GM12878 (cell line): ENCODE data around the gene LCP1. TPM values are rescaled to one million over a fixed set of nuclear protein-coding genes. Genes with fewer than 3 reads are reported as not detected.

Source experiments
- ATAC-seq: fragments of 200-7000 bp; cut with Tn5 transposase; 3 replicates; pipeline ENCODE4 v1.9.1; 2020; ENCODE audit warnings: mild to moderate bottlenecking, moderate library complexity
- BruUV-seq: library from RNA; stranded (reverse); fragments of 400-500 nt; replicated peaks from 2 replicates; lab custom pipeline; 2021; lab: Mats Ljungman, UMichigan
- CTCF ChIA-PET: fragments of 300-600 bp; sonication (Branson Sonifier 250); formaldehyde crosslinking; extraction: SDS; loops from one replicate; lab custom pipeline; 2021; ENCODE audit warnings: inconsistent platforms; lab: Yijun Ruan, JAX
- POLR2A ChIA-PET: fragments of 350-600 bp; formaldehyde crosslinking; extraction: SDS; loops from one replicate; lab custom pipeline; 2021; ENCODE audit warnings: inconsistent platforms; lab: Charles Lee
- RAD21 ChIA-PET: fragments of 300-600 bp; sonication (Branson Sonifier 250); formaldehyde crosslinking; loops from one replicate; lab custom pipeline; 2023; ENCODE audit warnings: antibody characterized with exemption; ENCODE audit not compliant: unreplicated experiment; lab: Charles Lee
- SMC1A ChIA-PET: fragments of 300-600 bp; sonication (Branson Sonifier 250); formaldehyde crosslinking; loops from one replicate; lab custom pipeline; 2023; ENCODE audit not compliant: unreplicated experiment, uncharacterized antibody; lab: Charles Lee
- DNase-seq: peaks from one replicate; pipeline ENCODE4 v3.0.0-alpha.2; 2011; ENCODE audit warnings: low read depth, low spot score
- FAIRE-seq: peaks from 3 replicates; lab custom pipeline; 2011; peaks lifted over from hg19 to GRCh38; lab: Jason Lieb, UNC
- H2AFZ ChIP-seq: 2 replicates; pipeline ENCODE4 v1.6.0; 2011; ENCODE audit warnings: low read depth, low read length, control low read depth; ENCODE audit not compliant: control insufficient read depth
- H3K27ac ChIP-seq: 2 replicates; pipeline ENCODE4 v1.5.1; 2011; ENCODE audit warnings: control low read depth; ENCODE audit not compliant: control insufficient read depth, insufficient read depth
- H3K27me3 ChIP-seq, 2 experiments: replicated peaks in 1 of 2; 2 replicates each; pipeline versions ENCODE4 v1.6.0 to v1.6.1; 2011; ENCODE audit warnings: low read length in 1 of 2; ENCODE audit not compliant: control insufficient read depth in 2 of 2, insufficient read depth in 2 of 2
- H3K36me3 ChIP-seq, 2 experiments: 2 replicates each; pipeline ENCODE4 v1.5.1; 2011; ENCODE audit warnings: low read length in 1 of 2; ENCODE audit not compliant: control insufficient read depth in 2 of 2, insufficient read depth in 2 of 2
- H3K4me1 ChIP-seq: 2 replicates; pipeline ENCODE4 v1.6.1; 2011; ENCODE audit warnings: mild to moderate bottlenecking, low read length, moderate library complexity, mixed read lengths; ENCODE audit not compliant: control insufficient read depth, insufficient read depth
- H3K4me2 ChIP-seq: 2 replicates; pipeline ENCODE4 v1.6.0; 2011; ENCODE audit warnings: control low read depth; ENCODE audit not compliant: control insufficient read depth, insufficient read depth
- H3K4me3 ChIP-seq: fragments of 200-600 bp; sonication (generic); 2 replicates; pipeline ENCODE4 v1.5.1; 2016
- H3K79me2 ChIP-seq: 2 replicates; pipeline ENCODE4 v1.6.0; 2011; ENCODE audit warnings: low read length; ENCODE audit not compliant: control insufficient read depth, insufficient read depth
- H3K9ac ChIP-seq: 2 replicates; pipeline ENCODE4 v1.8.0; 2011; ENCODE audit warnings: low read length, control low read depth, mixed read lengths; ENCODE audit not compliant: control insufficient read depth, insufficient read depth
- H3K9me3 ChIP-seq: replicated peaks from 3 replicates; pipeline ENCODE4 v1.5.1; 2011; ENCODE audit warnings: mild to moderate bottlenecking, low read length; ENCODE audit not compliant: control insufficient read depth, insufficient read depth
- H4K20me1 ChIP-seq: 2 replicates; pipeline ENCODE4 v1.6.0; 2011; ENCODE audit not compliant: control insufficient read depth, insufficient read depth
- BHLHE40 ChIP-seq, 2 experiments: fragments of 450-650 bp in 1 of 2; IDR thresholded peaks; 2 replicates each; pipeline ENCODE4 v1.6.1; 2011 to 2017; ENCODE audit warnings: low read depth in 2 of 2, borderline replicate concordance in 1 of 2, improper control_type of control experiment in 1 of 2, low read length in 1 of 2, mild to moderate bottlenecking in 1 of 2
- EP300 ChIP-seq, 2 experiments: fragments of 150-350 bp in 1 of 2; IDR thresholded peaks; 2 replicates each; pipeline ENCODE4 v1.6.1; 2011 to 2012; ENCODE audit warnings: low read depth in 2 of 2, low read length in 2 of 2, borderline replicate concordance in 1 of 2, improper control_type of control experiment in 1 of 2, inconsistent platforms in 1 of 2; ENCODE audit not compliant: control insufficient read depth in 1 of 2
- MXI1 ChIP-seq: fragments of 150-350 bp; IDR thresholded peaks from 2 replicates; pipeline ENCODE4 v1.6.1; 2011; ENCODE audit warnings: low read depth, mild to moderate bottlenecking, inconsistent platforms, low read length, improper control_type of control experiment
- RELA ChIP-seq: fragments of 450-650 bp; IDR thresholded peaks from 2 replicates; pipeline ENCODE4 v1.8.0; 2014; ENCODE audit warnings: borderline replicate concordance; ENCODE audit not compliant: partially characterized antibody
- SMC3 ChIP-seq: IDR thresholded peaks from 2 replicates; pipeline ENCODE4 v1.6.1; 2011; ENCODE audit warnings: low read length, improper control_type of control experiment, borderline replicate concordance
- SREBF2 ChIP-seq: IDR thresholded peaks from 2 replicates; pipeline ENCODE4 v1.6.1; 2012; ENCODE audit warnings: mild to moderate bottlenecking, low read length
- TCF3 ChIP-seq: IDR thresholded peaks from 2 replicates; pipeline ENCODE4 v1.6.1; 2012; ENCODE audit warnings: low read depth, mild to moderate bottlenecking, low read length, borderline replicate concordance; ENCODE audit not compliant: insufficient read depth
- USF1 ChIP-seq: IDR thresholded peaks from 2 replicates; pipeline ENCODE4 v1.6.1; 2011; ENCODE audit warnings: borderline replicate concordance, low read depth, mild to moderate bottlenecking, moderate library complexity, mixed read lengths, low read length; ENCODE audit not compliant: insufficient read depth; ENCODE audit errors: extremely low read length
- USF2 ChIP-seq: IDR thresholded peaks from 2 replicates; pipeline ENCODE4 v1.6.1; 2011; ENCODE audit warnings: low read depth, low read length, improper control_type of control experiment, borderline replicate concordance
- ZBTB11 ChIP-seq: fragments of 450-650 bp; formaldehyde crosslinking; IDR thresholded peaks from 2 replicates; pipeline ENCODE4 v1.5.0; 2022; ENCODE audit warnings: mild to moderate bottlenecking, missing genetic modification characterization
- ZBTB33 ChIP-seq: fragments of 450-650 bp; IDR thresholded peaks from 2 replicates; pipeline ENCODE4 v1.6.1; 2017; ENCODE audit warnings: mild to moderate bottlenecking
- ZBTB4 ChIP-seq: fragments of 450-650 bp; formaldehyde crosslinking; IDR thresholded peaks from 2 replicates; pipeline ENCODE4 v1.4.0; 2022; ENCODE audit warnings: mild to moderate bottlenecking, moderate library complexity
- ZNF622 ChIP-seq: fragments of 450-650 bp; IDR thresholded peaks from 2 replicates; pipeline ENCODE4 v1.6.1; 2017; ENCODE audit warnings: mild to moderate bottlenecking, inconsistent platforms
- WGBS: methylation state at CpG from one replicate; pipeline ENCODE4 v1.1.6; 2016; ENCODE audit warnings: low lambda C conversion rate; ENCODE audit not compliant: insufficient replicate concordance, insufficient coverage; ENCODE audit errors: missing lambda C conversion rate; 5-methylcytosine and 5-hydroxymethylcytosine counted together
- in situ Hi-C: fragments of 300-500 bp; cut with MboI; formaldehyde crosslinking; loops from 9 replicates; pipeline ENCODE4 v1.14.3; 2018; ENCODE audit warnings: mixed read lengths
- intact Hi-C: fragments of 100-400 bp; cut with micrococcal nuclease; formaldehyde crosslinking; loops from one replicate; pipeline ENCODE4 v1.14.2; 2022; ENCODE audit not compliant: unreplicated experiment
- polyA plus RNA-seq, 11 experiments: library from polyadenylated mRNA; depleted of rRNA in 4 of 11; unstranded in 6 of 11; stranded (reverse) in 5 of 11; fragments of >200 nt; fragmentation: Nextera tagmentation in 4 of 11; fragmentation: Illumina TruSeq in 1 of 11; extraction: Ambion mirVana in 4 of 11; extraction: Trizol in 1 of 11; gene quantifications; 1 replicate in 1 of 11; 2 replicates in 10 of 11; pipeline versions ENCODE4 v1.2.1 to v1.2.3, GENCODE V29; 2011 to 2016; ENCODE audit warnings: inconsistent platforms in 2 of 11, missing spikeins in 2 of 11, low read depth in 1 of 11
- total RNA-seq, 4 experiments: library from RNA; depleted of rRNA in 3 of 4; stranded (reverse); fragments of >200 nt in 3 of 4; fragmentation: Illumina TruSeq in 1 of 4; extraction: Trizol in 1 of 4; gene quantifications; 2 replicates each; pipeline versions ENCODE4 v1.2.1 to v1.2.3, GENCODE V29; 2013 to 2021

The LCP1 gene
- total and polyA plus RNA-seq, 10 of the 15 experiments (the other 5 are each of a cell fraction or from before 2014, with no cell fraction given): 775 to 2,201 (median 1,556) TPM

- RAD21 ChIA-PET: no interaction called here
- Histone ChIP-seq H3K4me1 (no peaks in the 10 kb centered on the region), H3K27ac (no peak overlapping the region), H2AFZ (no peak overlapping the region), H3K4me2 (no peak overlapping the region), H3K79me2 (no peaks in the 10 kb centered on the region), H3K9me3 (no peaks in the 10 kb centered on the region), H3K4me3 (no peak overlapping the region), H3K9ac (no peak overlapping the region), H3K27me3 (no peaks in the 10 kb centered on the region), H4K20me1 (no peaks in the 10 kb centered on the region), H3K36me3 (no peaks in the 10 kb centered on the region)
- POLR2A ChIA-PET: no interaction called here
- 88% methylated on average over 13 of the region's 13 CpGs for WGBS
- no peak for DNase-seq
- in situ Hi-C loops: no loop called here
- no peak for FAIRE-seq
- ATAC-seq: no peak
- intact Hi-C loops: no loop called here
- SMC1A ChIA-PET: no interaction called here
- CTCF ChIA-PET: interaction anchor here (1.1 kb wide), 1 partner anchor 18 kb away, joined by 3 read pairs; no protein-coding TSS in a partner anchor
- BruUV-seq: no TSS peak
- TF ChIP-seq ZNF622 (no peak), BHLHE40 (IDR thresholded peaks at IDR 0.05; ENCODE audit: borderline replicate concordance in 1 of 2, low read depth in 2 of 2, low read length in 1 of 2) (no peak), ZBTB4 (CRISPR knock-in tag) (no peak), USF2 (no peak), RELA (no peak), ZBTB11 (no peak), MXI1 (no peak), TCF3 (no peak), USF1 (no peak), SMC3 (no peak), SREBF2 (no peak), ZBTB33 (no peak), EP300 (IDR thresholded peaks at IDR 0.05; ENCODE audit: borderline replicate concordance in 1 of 2, control insufficient read depth in 1 of 2, low read depth in 2 of 2, low read length in 2 of 2) (no peak)
Observed at GRCh38 chr13:46085737-46086136, 96.2 kb downstream of the LCP1 start.
